Skin epidermis (tissue), 12 donors: ENCODE measurements around the gene CAV1.
"Not testable (repeated sequence)": the region's sequence is repeated elsewhere in the genome, so short reads cannot be mapped to it uniquely, and the experiment has no call there.

Experiments
- H3K27ac ChIP-seq, 21 experiments: fragments of 200-600 bp; sonication (generic) in 11 of 21; one replicate each; pipeline ENCODE4 v1.5.0; 2020; ENCODE audit warnings: mild to moderate bottlenecking in 3 of 21, inconsistent platforms in 2 of 21, moderate library complexity in 2 of 21
- H3K4me3 ChIP-seq, 7 experiments: fragments of 200-600 bp; sonication (generic) in 2 of 7; one replicate each; pipeline ENCODE4 v1.5.0; 2020; ENCODE audit warnings: inconsistent platforms in 2 of 7, mild to moderate bottlenecking in 2 of 7, moderate library complexity in 1 of 7

The CAV1 gene

GRCh38 chr7:116524609-116525297 lies at the start of gene CAV1:
CAV1 (plus strand) TSS chr7:116525036; CDS start chr7:116525063, 27 bp downstream.
- H3K27ac ChIP-seq = peak within 1 kb of the TSS; percentile 46 to 96 (median 86)
- peak within 1 kb of the TSS; percentile 39 to 56 (median 50) for H3K4me3 ChIP-seq

- Histone ChIP-seq H3K27ac (no peak overlapping the region), H3K4me3 (no peak overlapping the region)
Measured at GRCh38 chr7:116477625-116478024, 47.2 kb upstream of the CAV1 start.

GRCh38 chr7:116478834-116479233 lies 46.0 kb upstream of the CAV1 start:
- Histone ChIP-seq H3K27ac (no peak overlapping the region), H3K4me3 (no peak overlapping the region)

- no peak overlapping the region for H3K27ac ChIP-seq
- no peak overlapping the region for H3K4me3 ChIP-seq
Measured at GRCh38 chr7:116483271-116483942, 41.4 kb upstream of the CAV1 start.

GRCh38 chr7:116484389-116484788 lies 40.4 kb upstream of the CAV1 start:
- not testable (repeated sequence) for H3K27ac ChIP-seq, H3K4me3 ChIP-seq

GRCh38 chr7:116487907-116488521 lies 36.8 kb upstream of the CAV1 start:
- Histone ChIP-seq H3K4me3 (no peak overlapping the region), H3K27ac (no peak overlapping the region)

GRCh38 chr7:116490351-116490750 lies 34.5 kb upstream of the CAV1 start:
- H3K4me3 ChIP-seq = no peak overlapping the region
- no peak overlapping the region for H3K27ac ChIP-seq

- H3K27ac ChIP-seq = no peak overlapping the region
- H3K4me3 ChIP-seq = no peak overlapping the region
Measured at GRCh38 chr7:116491887-116492653, 32.8 kb upstream of the CAV1 start.

- H3K27ac ChIP-seq = no peak overlapping the region
Measured at GRCh38 chr7:116492654-116493109, 32.2 kb upstream of the CAV1 start.

GRCh38 chr7:116493449-116493848 lies 31.4 kb upstream of the CAV1 start:
- Histone ChIP-seq H3K4me3 (no peak overlapping the region), H3K27ac (no peak overlapping the region)

More at GRCh38 chr7:116492654-116493109, 32.2 kb upstream of the CAV1 start:
- H3K4me3 ChIP-seq = no peak overlapping the region

GRCh38 chr7:116494472-116494871 lies 30.4 kb upstream of the CAV1 start:
- no peak overlapping the region for H3K27ac ChIP-seq
- H3K4me3 ChIP-seq = no peak overlapping the region

- no peak overlapping the region for H3K27ac ChIP-seq
- no peak overlapping the region for H3K4me3 ChIP-seq
Measured at GRCh38 chr7:116495736-116496135, 29.1 kb upstream of the CAV1 start.

- Histone ChIP-seq H3K4me3 (no peak overlapping the region), H3K27ac (no peak overlapping the region)
Measured at GRCh38 chr7:116496653-116497052, 28.2 kb upstream of the CAV1 start.

- Histone ChIP-seq H3K4me3 (no peak overlapping the region), H3K27ac (no peak overlapping the region)
Measured at GRCh38 chr7:116497708-116498107, 27.1 kb upstream of the CAV1 start.

- peak within 1 kb of the TSS; percentile 65 to 99 (median 93) for H3K27ac ChIP-seq
- peak within 1 kb of the TSS; percentile 56 to 75 (median 67) for H3K4me3 ChIP-seq
Measured at GRCh38 chr7:116499168-116500077, 25.4 kb upstream of the CAV1 start, which contains the start of gene CAV2. CAV2 (plus strand) TSS chr7:116499738; CDS start chr7:116499782, 44 bp downstream.

GRCh38 chr7:116500078-116500853 lies 24.6 kb upstream of the CAV1 start:
- peak overlapping the region; percentile 56 to 75 (median 67) for H3K4me3 ChIP-seq
- H3K27ac ChIP-seq = peak overlapping the region; percentile 65 to 99 (median 93)

- Histone ChIP-seq H3K4me3 (peak overlapping the region in 5 of 7 experiments; percentile 62 to 75 (median 69)), H3K27ac (peak overlapping the region in 11 of 21 experiments; percentile 10 to 99 (median 93))
Measured at GRCh38 chr7:116501425-116502167, 23.2 kb upstream of the CAV1 start.
